ENCODE measurements around the gene TFAP2A.

Gene TFAP2A

GRCh38 chr6:10361428-10361827, 53.4 kb downstream of the TFAP2A start (continued):
- TF ChIP-seq PATZ1 (tag by site-specific recombination; IDR thresholded peaks at IDR 0.05) = no peak
- no peak for TF ChIP-seq ZBTB17 (tag by site-specific recombination; IDR thresholded peaks at IDR 0.05)
- TF ChIP-seq PRDM2 (tag by site-specific recombination; IDR thresholded peaks at IDR 0.05; ENCODE audit: borderline replicate concordance) = no peak
- peak; percentile 64; the same call in 1 of the 2 replicates for TF ChIP-seq ZNF433 (tag by site-specific recombination; IDR thresholded peaks at IDR 0.05; ENCODE audit: low read depth)
- TF ChIP-seq ATF2 (tag by site-specific recombination; IDR thresholded peaks at IDR 0.05; ENCODE audit: low read depth) = no peak
- TF ChIP-seq ZNF561 (tag by site-specific recombination; IDR thresholded peaks at IDR 0.05; ENCODE audit: borderline replicate concordance) = no peak
- TF ChIP-seq AEBP2 (tag by site-specific recombination; IDR thresholded peaks at IDR 0.05; ENCODE audit: borderline replicate concordance) = peak; percentile 73; the same call in 1 of the 2 replicates
- no peak for TF ChIP-seq REPIN1 (tag by site-specific recombination; IDR thresholded peaks at IDR 0.05; ENCODE audit: low read depth)
- 0 out of 2 replicates have a peak, but pooled peaks have one; percentile 50 for TF ChIP-seq ZNF18 (tag by site-specific recombination; IDR thresholded peaks at IDR 0.05)
- TF ChIP-seq ZSCAN23 (tag by site-specific recombination; IDR thresholded peaks at IDR 0.05) = no peak
- TF ChIP-seq ZNF398 (tag by site-specific recombination; IDR thresholded peaks at IDR 0.05) = no peak
- TF ChIP-seq MZF1 (tag by site-specific recombination; IDR thresholded peaks at IDR 0.05; ENCODE audit: borderline replicate concordance) = no peak; the same call in 1 of the 2 replicates
- no peak for TF ChIP-seq KLF8 (tag by site-specific recombination; IDR thresholded peaks at IDR 0.05)
- TF ChIP-seq ZNF747 (tag by site-specific recombination; IDR thresholded peaks at IDR 0.05) = no peak
- peak; percentile 41 for TF ChIP-seq ZNF510 (tag by site-specific recombination; IDR thresholded peaks at IDR 0.05; ENCODE audit: insufficient replicate concordance)
- no peak for TF ChIP-seq ZNF670 (tag by site-specific recombination; IDR thresholded peaks at IDR 0.05; ENCODE audit: low read depth)
- no peak for TF ChIP-seq ZNF155 (tag by site-specific recombination; IDR thresholded peaks at IDR 0.05)
- TF ChIP-seq ZFP3 (tag by site-specific recombination; IDR thresholded peaks at IDR 0.05; ENCODE audit: low read depth) = no peak
- TF ChIP-seq ZNF626 (tag by site-specific recombination; IDR thresholded peaks at IDR 0.05) = no peak
- peak; percentile 56; the same call in 1 of the 2 replicates for TF ChIP-seq ZNF202 (tag by site-specific recombination; IDR thresholded peaks at IDR 0.05; ENCODE audit: borderline replicate concordance)
- no peak for TF ChIP-seq ZIC2 (tag by site-specific recombination; IDR thresholded peaks at IDR 0.05)
- no peak for TF ChIP-seq ZNF692 (tag by site-specific recombination; IDR thresholded peaks at IDR 0.05)
- TF ChIP-seq TCF7L2 (IDR thresholded peaks at IDR 0.05; ENCODE audit: borderline replicate concordance, low read depth, low read length) = no peak
- TF ChIP-seq ZBTB48 (tag by site-specific recombination; IDR thresholded peaks at IDR 0.05) = no peak

All from HEK293 (cell line).